KMS-11 (cell line): Measurements from ENCODE around the gene LRRC37A.
"Not testable (repeated sequence)": the region's sequence is repeated elsewhere in the genome, so short reads cannot be mapped to it uniquely, and the experiment has no call there.

Source experiments
- H2AFZ ChIP-seq: fragments of 200-600 bp; sonication (generic); 2 replicates; pipeline ENCODE4 v1.6.1; 2016; ENCODE audit warnings: antibody characterized with exemption, mixed run types, low read depth
- H3K27ac ChIP-seq: fragments of 200-600 bp; sonication (generic); 2 replicates; pipeline ENCODE4 v1.6.1; 2016; ENCODE audit warnings: mild to moderate bottlenecking, mixed run types
- H3K27me3 ChIP-seq: fragments of 200-600 bp; sonication (generic); 2 replicates; pipeline ENCODE4 v1.6.1; 2017; ENCODE audit warnings: mild to moderate bottlenecking, low read depth, mixed run types, moderate library complexity; ENCODE audit not compliant: insufficient read depth
- H3K36me3 ChIP-seq: fragments of 200-600 bp; sonication (generic); 2 replicates; pipeline ENCODE4 v1.6.1; 2017; ENCODE audit warnings: mild to moderate bottlenecking, mixed run types; ENCODE audit not compliant: insufficient read depth
- H3K4me1 ChIP-seq: fragments of 200-600 bp; sonication (generic); 2 replicates; pipeline ENCODE4 v1.6.1; 2016; ENCODE audit warnings: mild to moderate bottlenecking, low read depth, mixed run types; ENCODE audit not compliant: poor library complexity, severe bottlenecking
- H3K4me2 ChIP-seq: fragments of 200-600 bp; sonication (generic); 2 replicates; pipeline ENCODE4 v1.7.0; 2016; ENCODE audit warnings: mild to moderate bottlenecking, mixed run types
- H3K4me3 ChIP-seq: fragments of 200-600 bp; sonication (generic); IDR thresholded peaks from 2 replicates; pipeline ENCODE4 v1.6.1; 2017; ENCODE audit warnings: low read depth, low read length, mixed read lengths; ENCODE audit not compliant: insufficient read depth
- H3K79me2 ChIP-seq: fragments of 200-600 bp; sonication (generic); 2 replicates; pipeline ENCODE4 v1.6.1; 2016; ENCODE audit warnings: low read depth, mixed run types; ENCODE audit not compliant: insufficient read depth
- H3K9ac ChIP-seq: fragments of 200-600 bp; sonication (generic); 2 replicates; pipeline ENCODE4 v1.6.1; 2016; ENCODE audit warnings: mild to moderate bottlenecking, mixed run types
- H4K20me1 ChIP-seq: fragments of 200-600 bp; sonication (generic); 2 replicates; pipeline ENCODE4 v1.6.1; 2016; ENCODE audit warnings: mild to moderate bottlenecking, mixed run types; ENCODE audit not compliant: insufficient read depth

Gene LRRC37A

GRCh38 chr17:46361755-46362154 is 66.8 kb downstream of the LRRC37A start, which contains the start of gene ARL17B:
Gene ARL17B (minus strand): TSS chr17:46361766. CDS start chr17:46358397, 3,369 bp downstream.
- H3K79me2 ChIP-seq, result not testable (repeated sequence)

DNA sequence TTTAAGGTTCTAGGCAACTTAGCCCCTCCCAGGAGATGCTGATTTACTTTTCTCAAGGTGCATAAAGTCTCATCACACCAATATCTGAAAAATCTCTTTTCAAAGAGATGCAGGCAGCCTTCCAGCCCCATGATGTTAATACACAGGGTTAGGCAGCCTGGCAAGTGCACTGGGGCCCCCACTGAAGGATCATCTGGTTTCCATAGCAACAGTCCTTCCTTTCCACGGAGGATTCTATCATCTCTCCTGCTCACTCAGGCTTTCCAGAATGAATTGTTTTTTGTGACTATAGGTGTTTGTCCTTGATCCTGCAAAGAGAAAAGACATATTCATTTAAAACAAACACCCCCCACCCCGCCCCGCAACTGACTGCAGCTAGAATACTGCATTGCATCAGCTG is 72.6 kb downstream of the LRRC37A start:
- not testable (repeated sequence) for H3K4me3 ChIP-seq, H3K79me2 ChIP-seq, H3K4me2 ChIP-seq, H3K4me1 ChIP-seq, H3K27ac ChIP-seq, H3K9ac ChIP-seq, H3K36me3 ChIP-seq, H4K20me1 ChIP-seq, H3K27me3 ChIP-seq, H2AFZ ChIP-seq

More at GRCh38 chr17:46361755-46362154, 66.8 kb downstream of the LRRC37A start, which contains the start of gene ARL17B:
- H4K20me1 ChIP-seq, H3K4me1 ChIP-seq, H3K4me2 ChIP-seq, H3K4me3 ChIP-seq, H3K27ac ChIP-seq, H3K9ac ChIP-seq, H3K27me3 ChIP-seq, H3K36me3 ChIP-seq, H2AFZ ChIP-seq: not testable (repeated sequence)

GRCh38 chr17:46372236-46373229 is 77.6 kb downstream of the LRRC37A start:
- H2AFZ ChIP-seq, H3K9ac ChIP-seq, H3K36me3 ChIP-seq, H3K79me2 ChIP-seq, H3K27ac ChIP-seq, H3K4me1 ChIP-seq, H3K4me3 ChIP-seq, H4K20me1 ChIP-seq, H3K4me2 ChIP-seq, H3K27me3 ChIP-seq: not testable (repeated sequence)

GRCh38 chr17:46373418-46373817 is 78.5 kb downstream of the LRRC37A start:
- H3K4me3 ChIP-seq, H3K4me2 ChIP-seq, H3K36me3 ChIP-seq, H3K27ac ChIP-seq, H3K79me2 ChIP-seq, H3K4me1 ChIP-seq, H2AFZ ChIP-seq, H3K27me3 ChIP-seq, H4K20me1 ChIP-seq, H3K9ac ChIP-seq: not testable (repeated sequence)

DNA sequence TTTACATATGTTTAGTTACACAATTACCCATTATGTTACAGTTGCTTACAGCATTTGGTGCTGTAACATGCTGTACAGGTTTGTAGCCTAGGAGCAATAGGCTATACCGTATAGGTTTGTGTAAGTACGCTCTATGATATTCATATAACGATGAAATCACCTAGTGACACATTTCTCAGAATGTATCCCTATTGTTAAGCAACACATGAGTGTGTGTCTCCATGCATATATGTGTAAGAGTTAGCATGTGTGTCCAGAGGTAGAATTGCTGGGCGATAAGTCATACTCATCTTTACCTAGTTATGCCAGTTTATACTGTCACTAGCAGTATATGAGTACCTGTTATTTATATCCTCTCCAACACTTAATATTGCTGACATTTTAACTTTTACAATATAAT is 88.2 kb downstream of the LRRC37A start:
- not testable (repeated sequence) for H3K4me3 ChIP-seq, H3K36me3 ChIP-seq, H3K79me2 ChIP-seq, H3K4me2 ChIP-seq, H2AFZ ChIP-seq, H3K4me1 ChIP-seq, H4K20me1 ChIP-seq, H3K27me3 ChIP-seq, H3K9ac ChIP-seq, H3K27ac ChIP-seq

GRCh38 chr17:46385491-46385890 is 90.6 kb downstream of the LRRC37A start:
- not testable (repeated sequence) for H3K36me3 ChIP-seq

More at GRCh38 chr17:46385491-46385890, 90.6 kb downstream of the LRRC37A start:
- H3K79me2 ChIP-seq, H3K4me3 ChIP-seq, H3K27me3 ChIP-seq, H3K4me1 ChIP-seq, H3K4me2 ChIP-seq, H2AFZ ChIP-seq, H3K27ac ChIP-seq, H4K20me1 ChIP-seq, H3K9ac ChIP-seq: not testable (repeated sequence)
